PC-3 (cell line): Measurements from ENCODE around the gene HSPA9. TPM values are rescaled to one million over a fixed set of nuclear protein-coding genes. Genes with fewer than 3 reads are reported as not detected.

Experiments
- ATAC-seq: fragments of 200-7000 bp; cut with Tn5 transposase; 2 replicates; pipeline ENCODE4 v1.9.1; 2020; ENCODE audit warnings: mild to moderate bottlenecking, moderate library complexity
- BruUV-seq: library from RNA; stranded (reverse); fragments of 400-500 nt; replicated peaks from 2 replicates; lab custom pipeline; 2021; lab: Mats Ljungman, UMichigan
- CTCF ChIA-PET: fragments of 300-600 bp; sonication (Branson Sonifier 250); formaldehyde crosslinking; loops from one replicate; lab custom pipeline; 2022; ENCODE audit warnings: antibody characterized with exemption; lab: Charles Lee
- POLR2A ChIA-PET: fragments of 300-600 bp; sonication (Branson Sonifier 250); formaldehyde crosslinking; loops from one replicate; lab custom pipeline; 2022; ENCODE audit warnings: antibody characterized with exemption; ENCODE audit not compliant: unreplicated experiment; lab: Charles Lee
- DNase-seq: peaks from one replicate; pipeline ENCODE4 v3.0.0-alpha.2; 2015
- H2AFZ ChIP-seq: fragments of 300-600 bp; sonication (generic); 2 replicates; pipeline ENCODE4 v1.6.0; 2016; ENCODE audit warnings: antibody characterized with exemption, low read length
- H3F3A ChIP-seq: fragments of 300-600 bp; sonication (generic); one replicate; pipeline ENCODE4 v1.6.0; 2017; ENCODE audit warnings: antibody characterized with exemption, low read length, control low read depth, mild to moderate bottlenecking; ENCODE audit not compliant: unreplicated experiment
- H3K27ac ChIP-seq: fragments of 300-600 bp; sonication (generic); 2 replicates; pipeline ENCODE4 v1.5.1; 2016; ENCODE audit warnings: mild to moderate bottlenecking, low read length
- H3K27me3 ChIP-seq: fragments of 300-600 bp; sonication (generic); 2 replicates; pipeline ENCODE4 v1.6.1; 2016; ENCODE audit warnings: low read length, mixed read lengths
- H3K36me3 ChIP-seq: fragments of 300-600 bp; sonication (generic); 2 replicates; pipeline ENCODE4 v1.6.1; 2016; ENCODE audit warnings: low read depth, mixed run types, low read length, mixed read lengths
- H3K4me1 ChIP-seq: fragments of 300-600 bp; sonication (generic); 2 replicates; pipeline ENCODE4 v1.5.1; 2016; ENCODE audit warnings: low read length; ENCODE audit not compliant: insufficient read depth
- H3K4me2 ChIP-seq: fragments of 300-600 bp; sonication (generic); 2 replicates; pipeline ENCODE4 v1.6.0; 2016; ENCODE audit warnings: low read length
- H3K4me3 ChIP-seq: fragments of 300-600 bp; sonication (generic); 2 replicates; pipeline ENCODE4 v1.5.1; 2016; ENCODE audit warnings: mild to moderate bottlenecking, low read length, mixed read lengths
- H3K79me2 ChIP-seq: fragments of 300-600 bp; sonication (generic); 2 replicates; pipeline ENCODE4 v1.6.1; 2017; ENCODE audit warnings: low read length, mixed read lengths
- H3K9ac ChIP-seq: fragments of 300-600 bp; sonication (generic); 2 replicates; pipeline ENCODE4 v1.6.0; 2016; ENCODE audit warnings: mild to moderate bottlenecking, low read length
- H3K9me2 ChIP-seq: fragments of 300-600 bp; sonication (generic); replicated peaks from 2 replicates; pipeline ENCODE4 v1.6.1; 2016; ENCODE audit warnings: mixed run types, low read length, mixed read lengths
- H3K9me3 ChIP-seq: fragments of 300-600 bp; sonication (generic); 2 replicates; pipeline ENCODE4 v1.6.1; 2016; ENCODE audit warnings: low read length, mixed read lengths
- H4K20me1 ChIP-seq: fragments of 300-600 bp; sonication (generic); 2 replicates; pipeline ENCODE4 v1.6.1; 2016; ENCODE audit warnings: low read length, mixed read lengths
- CTCF ChIP-seq: fragments of 300-600 bp; sonication (generic); conservative IDR thresholded peaks from 2 replicates; pipeline ENCODE4 v1.5.1; 2017; ENCODE audit warnings: antibody characterized with exemption, low read depth, mild to moderate bottlenecking, low read length
- EZH2 ChIP-seq: fragments of 300-600 bp; sonication (generic); IDR thresholded peaks from one replicate; pipeline ENCODE4 v1.6.1; 2017; ENCODE audit warnings: antibody characterized with exemption, mild to moderate bottlenecking, low read length; ENCODE audit not compliant: unreplicated experiment
- EZH2phosphoT487 ChIP-seq: fragments of 300-600 bp; sonication (generic); IDR thresholded peaks from 2 replicates; pipeline ENCODE4 v1.6.1; 2018; ENCODE audit warnings: mild to moderate bottlenecking, antibody characterized with exemption, low read length, borderline replicate concordance
- intact Hi-C: fragments of 100-400 bp; cut with micrococcal nuclease; formaldehyde crosslinking; loops from 2 replicates; pipeline ENCODE4 v1.9.0; 2023
- total RNA-seq: library from RNA; depleted of rRNA; stranded (reverse); fragments of >200 nt; gene quantifications from 2 replicates; pipeline ENCODE4 v1.2.3, GENCODE V29; 2014

HSPA9 gene
- total RNA-seq, 1 experiment from 2014 or later = 432 TPM

DNA sequence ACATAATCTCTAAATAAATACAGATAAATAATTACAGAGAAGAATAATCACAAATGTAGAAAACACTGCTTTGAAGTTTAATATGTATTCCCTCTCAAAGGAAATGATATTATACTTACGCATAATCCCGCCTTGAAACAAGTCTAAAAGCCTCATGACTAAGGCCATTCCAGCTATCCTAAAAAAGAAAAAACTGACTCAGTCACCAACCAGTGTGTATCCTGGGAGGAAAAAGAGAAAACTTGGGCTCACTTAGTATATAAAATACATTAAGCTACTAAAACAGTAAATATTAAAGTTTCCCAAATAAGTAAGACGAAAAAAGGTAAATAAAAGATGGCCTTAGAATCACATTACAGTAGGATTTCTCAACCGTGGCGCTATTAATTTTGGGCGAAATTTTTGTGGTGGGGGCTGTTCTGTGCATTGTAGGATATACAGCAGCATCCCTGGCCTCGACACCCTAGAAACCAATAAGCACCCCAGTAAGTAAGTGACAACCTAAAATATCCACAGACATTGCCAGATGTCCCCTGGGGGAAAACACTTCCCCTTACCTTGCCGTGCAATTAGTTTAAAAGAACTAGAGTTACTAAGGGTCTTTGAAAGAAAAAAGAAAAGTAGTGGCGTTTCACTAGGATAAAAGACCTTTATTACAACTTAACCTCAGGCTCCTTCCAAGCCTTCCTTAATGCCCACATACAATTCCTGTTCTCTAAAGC is 1.1 kb downstream of the HSPA9 start:
- Histone ChIP-seq H4K20me1 (peaks cover 24% of the 10 kb centered on the region), H3K27ac (peak overlapping the region; percentile 93), H3K36me3 (peaks cover 37% of the 10 kb centered on the region), H2AFZ (no peak overlapping the region), H3K9me3 (no peaks in the 10 kb centered on the region), H3K9me2 (no peaks in the 10 kb centered on the region), H3K9ac (peak overlapping the region; percentile 100), H3K4me1 (peaks cover 16% of the 10 kb centered on the region; the same call in 1 of the 2 replicates), H3K4me2 (peak overlapping the region; percentile 88), H3K27me3 (no peaks in the 10 kb centered on the region), H3K4me3 (peak overlapping the region; percentile 94), H3F3A (peaks cover 2% of the 10 kb centered on the region), H3K79me2 (peaks cover 60% of the 10 kb centered on the region)
- TF ChIP-seq CTCF = no peak
- TF ChIP-seq EZH2phosphoT487 = no peak
- TF ChIP-seq EZH2 = no peak
- ATAC-seq = no peak
- ChIA-PET CTCF (no interaction called here), POLR2A (no interaction called here)
- intact Hi-C loops = no loop called here
- DNase-seq = peak; percentile 16
- BruUV-seq = no TSS peak

DNA sequence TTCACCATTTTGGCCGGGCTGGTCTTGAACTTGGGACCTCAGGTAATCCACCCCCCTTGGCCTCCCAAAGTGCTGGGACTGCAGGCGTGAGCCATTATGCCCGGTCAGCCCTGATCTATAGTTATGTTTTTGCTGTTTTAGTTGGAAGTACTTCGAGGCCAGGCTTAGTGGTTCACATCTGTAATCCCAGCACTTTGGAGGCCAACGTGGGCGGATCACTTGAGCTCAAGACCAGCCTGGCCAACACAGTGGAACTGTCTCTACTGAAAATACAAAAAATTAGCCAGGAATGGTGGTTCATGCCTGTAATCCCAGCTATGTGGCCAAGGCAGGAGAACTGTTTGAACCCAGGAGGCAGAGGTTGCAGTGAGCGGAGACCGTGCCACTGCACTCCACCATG is 2.0 kb downstream of the HSPA9 start:
- intact Hi-C loops = no loop called here
- Histone ChIP-seq H3K79me2 (peaks cover 69% of the 10 kb centered on the region), H3K36me3 (peaks cover 45% of the 10 kb centered on the region), H3K9me2 (no peaks in the 10 kb centered on the region), H3K27ac (no peak overlapping the region), H3K27me3 (no peaks in the 10 kb centered on the region), H3K4me3 (peak overlapping the region; percentile 94; the same call in 1 of the 2 replicates), H3K4me1 (peaks cover 16% of the 10 kb centered on the region; the same call in 1 of the 2 replicates), H3K4me2 (peak overlapping the region; percentile 88), H3F3A (peaks cover 2% of the 10 kb centered on the region), H3K9me3 (no peaks in the 10 kb centered on the region), H3K9ac (peak overlapping the region; percentile 100; the same call in 1 of the 2 replicates), H2AFZ (no peak overlapping the region), H4K20me1 (peaks cover 32% of the 10 kb centered on the region)
- BruUV-seq = no TSS peak
- CTCF ChIA-PET = interaction anchor here (0.7 kb wide), 1 partner anchor 221 kb away, joined by 8 read pairs; the partner anchor contains the start of gene KDM3B
- DNase-seq = no peak
- TF ChIP-seq EZH2 (no peak), CTCF (no peak), EZH2phosphoT487 (no peak)
- POLR2A ChIA-PET = no interaction called here
- ATAC-seq = no peak

GRCh38 chr5:138570871-138571270 is 4.3 kb downstream of the HSPA9 start:
- no peak overlapping the region for H3K9ac ChIP-seq
- POLR2A ChIA-PET = no interaction called here
- H3K9me2 ChIP-seq = no peaks in the 10 kb centered on the region
- H3K4me1 ChIP-seq = peaks cover 14% of the 10 kb centered on the region; the same call in 1 of the 2 replicates
- DNase-seq = no peak
- ATAC-seq = no peak
- no peaks in the 10 kb centered on the region for H3K27me3 ChIP-seq
- no peak overlapping the region for H3K4me3 ChIP-seq
- intact Hi-C loops = no loop called here
- H3K36me3 ChIP-seq = peaks cover 67% of the 10 kb centered on the region
- no peak overlapping the region for H3K4me2 ChIP-seq
- no peak for TF ChIP-seq EZH2
- TF ChIP-seq CTCF = no peak
- TF ChIP-seq EZH2phosphoT487 = no peak
- H4K20me1 ChIP-seq = peaks cover 36% of the 10 kb centered on the region
- CTCF ChIA-PET = no interaction called here
- peaks cover 92% of the 10 kb centered on the region for H3K79me2 ChIP-seq
- H3F3A ChIP-seq = peaks cover 2% of the 10 kb centered on the region
- H2AFZ ChIP-seq = no peak overlapping the region
- H3K27ac ChIP-seq = no peak overlapping the region
- BruUV-seq = no TSS peak
- no peaks in the 10 kb centered on the region for H3K9me3 ChIP-seq
